Right renal cortex interstitium (tissue), 3 donors: ENCODE results near the gene COMT. TPM values are rescaled to one million over a fixed set of nuclear protein-coding genes. Genes with fewer than 3 reads are reported as not detected.

Experiments used
- DNase-seq, 3 donors: peaks; one replicate each; pipeline ENCODE4 v3.0.0-alpha.2; 2013; ENCODE audit warnings: low read depth in 3 of 3, low spot score in 2 of 3
- polyA plus RNA-seq, 3 donors: library from polyadenylated mRNA; unstranded; fragments of 120-200 nt; gene quantifications; one replicate each; pipeline ENCODE4 v1.2.1, GENCODE V29; 2013; ENCODE audit not compliant: insufficient read length in 3 of 3

The COMT gene
- polyA plus RNA-seq, 3 donors: 88.6 to 126 (median 107) TPM

DNA sequence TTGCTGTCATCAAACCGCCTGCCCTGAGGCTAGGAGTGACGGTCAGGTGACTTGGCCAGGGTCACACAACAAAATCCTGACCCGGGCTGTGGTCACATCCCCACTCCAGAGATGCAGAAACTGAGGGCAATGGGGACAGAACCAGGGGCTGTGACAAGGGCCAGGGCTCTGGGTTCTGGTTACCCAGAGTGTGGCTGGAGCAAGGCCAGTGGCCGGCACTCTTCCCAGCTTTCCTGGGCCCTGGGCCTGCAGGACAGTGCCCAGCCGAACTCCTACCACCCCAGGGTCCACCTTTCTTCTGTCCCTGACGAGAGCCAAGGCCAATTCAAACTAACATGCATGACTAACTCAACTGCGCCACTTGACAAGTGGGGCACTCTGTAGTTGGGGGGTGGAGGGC, 39.2 kb downstream of the COMT start:
- no peak for DNase-seq

DNA sequence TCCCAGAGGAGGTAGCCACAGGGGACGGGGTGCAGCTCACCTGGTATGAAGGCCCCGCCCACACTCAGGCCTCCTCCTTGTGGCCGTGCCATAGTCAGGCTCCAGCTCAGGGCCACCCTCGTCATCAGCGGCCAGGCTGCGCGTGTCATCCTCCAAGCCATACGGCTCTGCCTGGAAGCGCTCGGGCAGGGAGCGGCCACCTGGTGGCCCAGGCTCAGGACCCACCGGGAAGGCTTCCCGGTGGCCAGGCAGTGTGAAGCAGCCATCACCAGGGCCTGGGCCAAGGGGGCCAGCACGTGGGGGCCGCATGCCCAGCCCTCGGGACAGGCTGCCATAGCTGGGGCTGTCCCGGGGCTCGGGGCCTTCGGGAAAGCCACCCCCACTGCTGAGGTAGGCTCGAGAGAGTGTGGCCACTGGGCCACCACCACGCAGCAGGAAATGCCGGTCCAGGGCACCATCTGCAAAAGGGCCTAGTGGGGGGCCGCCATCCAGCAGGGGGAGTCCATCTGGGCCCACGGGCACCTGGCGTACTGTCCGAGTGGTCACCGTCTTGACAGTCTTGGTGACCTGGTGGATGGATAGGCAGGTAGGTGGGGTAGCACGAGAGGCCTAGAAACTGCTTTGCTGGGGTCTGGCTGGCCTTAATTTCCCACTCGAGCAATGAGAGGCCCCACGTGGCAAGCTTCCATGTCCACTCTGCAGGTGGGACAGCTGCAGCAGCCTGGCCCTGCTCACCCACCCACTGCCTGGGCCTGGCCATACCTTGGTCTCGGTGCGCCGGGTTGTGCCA, 39.8 kb downstream of the COMT start:
- DNase-seq: no peak

DNA sequence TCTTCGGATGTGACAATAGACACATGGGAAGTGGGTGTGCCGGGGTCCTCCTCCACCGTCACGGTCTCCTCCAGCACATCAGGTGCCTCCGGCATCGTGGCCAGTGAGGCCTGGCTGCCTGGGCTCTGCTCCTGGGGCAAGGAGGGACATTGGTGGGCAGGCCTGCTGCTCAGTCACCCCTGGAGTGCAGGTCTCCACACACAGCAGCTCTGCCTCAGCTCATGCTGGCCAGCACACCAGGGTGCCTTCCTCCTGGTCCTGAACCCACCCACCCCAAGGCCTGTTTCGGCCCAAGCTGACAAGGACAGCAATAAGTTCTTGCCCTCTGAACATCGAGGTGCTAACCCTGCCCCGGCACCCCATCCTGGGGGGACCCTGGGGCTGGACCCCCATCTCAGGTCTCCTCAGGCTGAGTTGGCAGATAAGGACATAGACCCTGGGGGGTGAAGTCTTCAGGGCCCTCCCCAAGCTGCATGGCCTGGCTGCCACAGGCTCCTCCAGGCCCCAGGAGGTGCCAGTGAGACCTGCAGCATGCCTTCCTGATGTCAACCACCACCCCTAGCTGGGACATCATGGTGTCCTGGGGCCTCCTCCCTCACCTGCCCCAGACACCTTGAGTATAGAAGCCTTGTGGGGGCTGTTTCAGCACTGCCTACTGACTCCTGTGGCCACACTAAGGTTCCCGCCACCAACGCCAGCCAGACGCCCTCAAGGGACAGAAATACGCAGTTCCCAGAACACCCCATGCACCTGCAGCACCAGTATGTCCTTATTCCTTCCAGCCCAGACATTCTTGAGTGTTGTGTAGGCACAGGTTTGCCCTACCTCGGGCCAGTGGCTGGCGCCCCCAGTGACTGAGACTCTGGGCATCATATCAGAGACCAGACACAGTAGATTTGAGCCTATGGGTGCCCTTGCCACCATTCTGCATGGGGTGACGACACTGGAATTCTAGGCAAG, 40.7 kb downstream of the COMT start:
- DNase-seq: no peak

DNA sequence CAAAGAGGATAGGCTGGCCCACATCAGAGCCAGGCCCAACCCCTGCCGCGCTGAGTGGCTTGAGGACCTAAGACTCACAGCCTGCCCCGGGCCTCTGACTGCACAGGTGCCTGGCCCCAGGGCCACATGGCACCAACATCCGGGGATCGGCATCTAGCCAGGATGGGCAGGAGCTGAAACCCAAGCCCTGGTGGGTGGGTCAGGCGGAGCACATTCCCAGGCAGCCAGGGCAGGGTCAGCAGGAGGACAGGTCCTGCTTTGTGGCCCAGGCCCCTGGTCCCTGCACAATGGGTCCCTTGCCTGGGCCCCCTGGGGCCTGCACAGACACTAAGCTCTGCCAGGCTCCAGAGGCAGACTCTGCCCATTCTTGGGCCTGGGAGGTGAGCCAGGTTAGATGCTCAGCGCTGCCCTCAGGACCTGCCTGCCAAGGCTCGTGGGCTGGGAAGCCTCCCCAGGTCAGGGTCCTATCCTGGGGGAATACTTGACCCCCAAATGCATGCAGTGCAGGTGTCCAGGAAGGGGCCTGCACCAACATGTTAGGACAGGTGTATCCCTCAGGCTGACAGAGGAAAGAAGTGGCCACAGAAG, 41.5 kb downstream of the COMT start:
- no peak for DNase-seq

DNA sequence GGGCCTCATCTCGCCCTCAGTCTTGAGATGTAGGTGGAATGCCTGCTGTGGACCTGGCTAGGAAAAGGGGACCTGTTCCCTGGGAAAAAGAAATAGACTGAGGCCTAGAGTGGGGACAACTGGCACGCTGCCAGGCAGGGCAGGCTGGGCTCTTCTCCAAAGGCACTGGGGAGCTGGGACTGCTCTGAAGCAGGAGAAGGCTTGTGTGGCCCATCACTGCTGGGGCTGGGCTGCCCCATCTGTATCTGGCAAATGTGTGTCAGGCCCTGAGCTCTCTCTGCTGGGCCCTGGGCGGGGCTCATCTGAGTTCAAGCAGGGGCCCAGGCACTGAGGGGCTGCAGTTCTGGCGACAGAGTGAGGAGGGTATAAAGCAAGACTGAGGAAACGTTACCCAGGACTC, 42.2 kb downstream of the COMT start:
- no peak for DNase-seq

DNA sequence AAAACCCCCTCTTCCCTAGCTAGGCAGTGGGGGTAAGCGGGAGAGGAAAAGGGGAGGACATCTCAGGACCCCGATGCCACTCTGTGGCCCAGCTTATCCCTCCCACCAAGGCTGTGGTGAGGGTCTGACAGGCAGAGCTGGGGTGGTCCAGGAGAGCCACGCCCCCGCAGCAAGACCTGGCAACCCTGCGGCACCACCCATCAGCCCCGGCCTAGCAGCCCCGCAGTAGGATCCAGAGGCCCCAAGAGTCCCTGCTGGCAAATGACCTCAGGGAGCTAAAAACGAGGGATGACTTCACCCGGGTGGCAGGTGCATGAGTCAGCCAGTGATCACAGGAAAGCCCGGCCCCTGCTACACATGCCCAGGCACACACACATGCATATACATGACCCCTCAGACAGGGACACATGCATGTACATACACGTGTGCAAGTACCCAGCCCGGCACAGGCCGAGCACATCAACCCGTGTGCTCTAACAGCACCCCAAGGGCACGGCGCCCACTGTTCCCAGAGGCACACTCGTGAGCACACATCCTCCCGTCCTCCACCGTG, 42.7 kb downstream of the COMT start:
- no peak for DNase-seq

DNA sequence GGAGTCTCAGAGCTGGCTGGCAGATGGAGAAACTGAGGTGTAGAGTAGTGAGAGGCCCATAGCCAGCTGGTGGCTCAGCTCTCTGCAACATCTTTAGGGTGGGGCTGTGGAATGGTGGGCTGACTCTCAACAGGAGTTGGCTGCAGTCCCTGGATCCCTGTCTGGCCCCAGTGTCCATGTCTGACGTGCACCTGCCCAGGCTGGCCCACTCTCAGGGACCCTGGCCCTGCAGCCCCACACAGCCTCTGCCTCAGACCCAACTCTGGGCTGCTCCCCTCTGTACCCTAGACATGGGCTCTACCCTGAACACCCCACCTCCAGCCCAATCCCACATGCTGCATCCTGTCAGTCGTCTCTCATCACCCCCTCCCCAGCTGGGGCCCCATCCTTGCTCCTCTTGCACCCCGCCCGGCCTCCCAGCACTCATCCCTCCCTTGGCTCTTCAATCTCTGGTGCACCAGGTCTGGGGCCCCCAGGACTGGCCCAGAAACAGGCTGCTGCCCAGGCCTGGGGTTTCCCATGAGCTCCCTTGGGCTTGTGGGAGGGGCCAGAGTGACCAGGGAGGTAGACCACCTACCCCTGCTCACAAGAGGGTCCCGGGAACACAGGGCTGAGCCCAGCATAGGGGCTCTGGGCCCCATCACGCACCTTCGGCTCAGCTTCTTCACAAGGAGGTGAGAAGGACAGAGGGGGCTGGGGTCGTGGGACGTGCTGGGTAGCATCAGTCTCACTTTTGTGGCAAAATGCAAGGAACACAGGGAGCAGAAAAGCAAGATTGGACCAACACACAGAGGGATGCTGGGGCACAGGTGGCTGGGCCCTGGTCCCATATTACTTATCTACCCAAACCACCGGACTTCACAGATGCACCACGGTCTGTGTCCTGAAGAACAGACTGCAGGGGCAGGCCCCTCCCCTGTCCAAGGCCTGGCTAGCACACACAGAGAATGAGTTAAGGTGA, 43.6 kb downstream of the COMT start:
- DNase-seq: no peak

DNA sequence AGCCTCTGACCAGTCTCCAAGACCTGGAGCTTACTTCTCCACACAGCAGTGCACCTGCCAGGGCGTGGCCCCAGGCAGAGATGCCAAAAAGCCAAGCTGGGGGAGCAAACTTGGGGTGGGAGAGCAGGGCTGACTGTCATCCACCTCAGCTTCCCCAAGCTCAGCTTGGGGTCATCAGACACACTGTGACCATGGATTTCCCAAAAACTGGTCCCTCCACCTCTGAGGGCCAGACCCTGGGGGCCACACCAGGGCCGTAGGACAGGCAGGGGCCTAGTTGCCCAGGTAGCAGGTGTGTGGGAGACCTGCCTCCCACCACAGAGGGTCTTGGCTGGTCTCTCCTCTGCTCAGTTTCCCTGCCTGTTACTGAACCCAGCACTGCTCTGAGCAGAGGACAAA, 44.4 kb downstream of the COMT start:
- DNase-seq: no peak

DNA sequence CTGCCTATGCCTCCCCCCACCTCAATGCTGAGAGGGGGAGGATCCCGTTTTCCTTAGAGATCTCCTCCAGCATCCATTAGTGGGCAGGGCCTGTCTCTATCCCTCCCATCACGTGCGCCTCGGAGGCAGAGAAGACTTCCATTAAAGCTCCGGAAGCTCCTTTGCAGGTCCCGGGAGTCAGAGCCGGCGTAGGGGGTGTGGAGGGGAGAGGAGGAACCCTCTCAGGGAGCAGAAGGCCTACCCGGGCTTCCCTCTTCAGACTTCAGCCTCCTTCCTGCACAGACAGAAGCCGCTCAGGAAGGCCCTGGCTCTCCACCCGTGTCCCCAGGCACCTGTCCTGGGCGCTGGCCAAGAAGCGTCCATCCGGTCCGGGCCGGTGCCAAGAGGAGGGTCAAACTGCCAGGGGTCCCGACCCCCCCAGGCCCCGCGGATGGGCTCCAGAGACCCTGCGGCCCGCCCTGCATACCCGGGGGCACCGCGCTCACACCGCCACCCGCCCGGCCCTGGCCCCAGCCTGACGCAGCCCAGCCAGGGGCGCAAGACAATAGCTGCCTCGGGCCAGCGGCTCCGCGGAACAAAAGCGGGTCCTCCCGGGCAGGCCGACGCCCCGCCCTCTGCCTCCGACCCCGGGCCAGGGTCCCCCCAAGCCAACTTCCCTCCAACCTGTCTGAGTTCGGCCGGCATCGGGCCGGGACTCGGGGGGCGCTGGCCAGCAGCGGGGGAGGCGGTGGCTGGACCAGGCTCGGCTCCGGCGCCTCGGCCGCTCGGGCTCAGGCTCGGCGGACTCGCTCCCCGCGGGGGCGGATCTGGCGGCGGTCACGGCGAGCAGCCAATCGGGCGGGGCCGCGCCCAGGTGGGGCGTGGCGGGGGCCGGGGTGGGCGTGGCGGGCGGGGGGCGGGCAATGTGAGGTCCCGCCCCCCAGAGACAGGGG, 45.1 kb downstream of the COMT start:
- peak in 1 of 3 donors; percentile 60 for DNase-seq

DNA sequence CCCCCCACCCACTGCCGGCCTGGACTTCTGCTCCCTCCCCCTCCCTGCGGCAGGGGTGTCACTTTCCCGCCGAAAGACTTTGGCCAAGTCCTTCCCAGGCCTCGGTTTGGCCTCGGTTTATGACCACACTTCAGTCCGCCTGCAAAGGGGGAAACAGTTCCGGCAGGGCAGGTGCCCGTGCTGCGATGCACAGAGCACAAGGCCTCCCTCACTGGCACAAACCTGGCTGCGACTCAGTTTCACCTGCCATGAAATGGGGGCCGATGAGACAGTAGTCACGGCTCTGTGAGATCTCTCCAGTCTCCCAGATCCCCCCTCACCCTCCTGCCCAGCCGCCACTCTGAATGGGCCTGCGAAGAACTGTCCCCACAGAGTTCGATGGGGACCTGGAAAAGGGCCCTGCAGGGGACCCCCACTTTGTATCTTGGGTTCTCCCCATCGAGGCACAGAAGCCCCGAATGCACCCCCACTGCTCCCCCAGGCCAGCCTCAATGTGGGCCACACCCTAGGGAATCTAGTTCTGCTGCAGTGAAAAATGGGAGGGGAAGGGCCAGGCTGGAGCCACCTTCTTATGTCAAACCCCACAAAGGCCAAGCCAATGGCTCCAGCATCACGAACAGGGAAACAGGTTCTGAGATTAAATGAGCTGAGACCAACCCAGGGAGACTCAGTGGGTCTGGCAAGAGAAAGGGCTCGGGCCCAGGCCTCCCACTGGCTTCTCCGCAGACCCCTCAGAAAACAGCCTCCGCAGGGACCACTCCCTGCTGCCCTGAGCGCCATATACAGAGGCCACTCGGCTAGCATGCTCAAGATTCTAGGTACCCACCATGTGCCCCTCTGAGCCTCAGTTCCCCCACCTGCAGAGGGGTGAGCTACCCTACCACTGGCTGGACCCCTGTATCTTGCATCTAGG, 46.1 kb downstream of the COMT start:
- DNase-seq: no peak

DNA sequence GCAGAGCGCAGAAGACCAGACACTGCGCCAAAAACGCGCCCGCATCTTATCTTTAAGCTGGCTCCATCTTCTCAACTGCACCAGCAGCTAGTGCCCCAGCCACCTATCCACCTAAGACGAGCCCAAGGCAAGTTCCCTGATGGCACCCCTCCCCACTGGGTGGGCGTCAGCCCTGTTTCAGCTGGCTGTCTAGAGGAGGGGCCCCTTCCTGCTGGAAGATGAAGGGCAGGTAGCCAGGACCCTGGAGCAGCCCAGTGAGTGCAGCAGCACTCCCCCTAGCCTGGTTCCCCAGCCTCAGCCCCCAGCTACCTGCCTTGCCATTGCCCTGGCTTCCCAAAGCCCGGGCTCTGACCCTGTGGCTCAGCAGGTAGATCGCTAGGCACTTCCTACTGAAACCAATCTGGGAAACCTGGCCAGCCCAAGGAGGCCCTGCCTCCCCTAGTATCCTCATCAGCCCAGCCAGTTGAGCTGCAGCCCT, 46.8 kb downstream of the COMT start:
- DNase-seq: no peak

DNA sequence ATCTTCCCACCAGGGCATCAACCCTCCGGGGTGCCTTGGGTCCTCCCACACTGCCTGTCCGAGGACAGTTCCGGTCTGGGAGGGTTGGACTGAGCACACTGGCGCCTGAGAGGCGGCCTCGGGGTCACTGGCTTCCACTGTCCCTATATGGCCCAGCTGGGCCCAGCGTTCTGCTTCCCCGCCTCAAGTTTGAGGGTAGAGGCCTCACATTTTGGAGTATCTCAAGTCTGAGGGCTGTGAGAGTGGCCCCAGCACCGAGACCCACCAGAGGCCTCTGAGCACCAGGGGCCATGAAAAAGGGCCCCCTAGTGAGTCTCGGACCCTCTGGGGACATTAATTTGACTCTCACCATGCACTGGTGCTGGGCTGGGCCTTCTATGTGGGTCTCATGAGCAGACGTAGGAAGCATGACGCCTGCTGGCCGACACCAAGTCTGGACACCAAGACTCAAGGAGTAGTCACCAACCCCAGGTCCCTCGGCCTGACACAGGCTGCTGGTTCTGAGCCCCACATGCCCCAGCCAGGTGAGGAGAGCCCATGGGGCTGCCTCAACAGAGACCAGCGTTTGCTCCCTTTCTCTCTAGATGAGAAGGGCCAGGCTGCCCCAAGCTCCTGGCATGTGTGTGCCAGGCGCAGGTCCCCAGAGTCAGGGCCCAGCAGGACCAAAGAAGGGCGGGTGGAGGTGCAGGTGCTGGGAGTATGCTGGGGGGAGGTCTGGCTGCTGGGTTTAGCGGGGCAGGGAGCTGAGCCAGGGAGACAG, 47.6 kb downstream of the COMT start:
- no peak for DNase-seq

DNA sequence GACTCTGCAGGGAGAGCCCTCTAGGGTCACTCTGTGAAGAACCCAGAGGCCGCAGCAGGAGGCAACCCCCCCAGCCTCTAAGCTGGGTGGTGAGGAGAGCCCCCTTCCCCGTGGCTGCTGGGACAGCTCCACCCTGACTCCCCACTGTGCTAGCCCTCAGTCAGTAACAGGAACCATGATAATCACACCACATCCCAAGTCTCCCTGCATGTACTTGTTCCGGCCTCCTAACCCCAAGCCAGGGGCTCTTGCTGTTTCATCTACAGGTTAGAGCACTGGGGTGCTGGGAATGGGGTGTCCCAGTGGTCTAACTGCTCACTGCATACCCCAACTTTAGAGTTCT, 48.1 kb downstream of the COMT start:
- no peak for DNase-seq

DNA sequence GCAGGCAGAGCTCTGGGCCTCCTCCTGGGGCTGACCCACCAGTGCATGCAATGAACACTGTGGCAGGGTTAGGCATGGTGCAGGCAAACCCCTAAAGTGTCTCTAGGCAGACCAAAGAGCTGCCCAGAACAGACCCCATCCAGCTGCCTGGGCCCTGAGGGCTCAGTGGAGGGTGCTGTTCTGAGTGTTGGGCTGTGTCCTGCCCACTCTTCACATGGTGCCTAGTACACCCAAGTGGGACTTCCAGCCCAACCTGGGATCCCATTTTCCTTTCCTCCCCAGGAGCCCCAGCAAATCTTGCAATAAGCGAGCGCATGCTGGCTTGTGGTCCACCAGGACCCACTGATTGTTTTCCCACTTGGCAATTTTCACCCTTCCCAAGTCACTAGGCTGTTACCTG, 48.6 kb downstream of the COMT start:
- DNase-seq: no peak

DNA sequence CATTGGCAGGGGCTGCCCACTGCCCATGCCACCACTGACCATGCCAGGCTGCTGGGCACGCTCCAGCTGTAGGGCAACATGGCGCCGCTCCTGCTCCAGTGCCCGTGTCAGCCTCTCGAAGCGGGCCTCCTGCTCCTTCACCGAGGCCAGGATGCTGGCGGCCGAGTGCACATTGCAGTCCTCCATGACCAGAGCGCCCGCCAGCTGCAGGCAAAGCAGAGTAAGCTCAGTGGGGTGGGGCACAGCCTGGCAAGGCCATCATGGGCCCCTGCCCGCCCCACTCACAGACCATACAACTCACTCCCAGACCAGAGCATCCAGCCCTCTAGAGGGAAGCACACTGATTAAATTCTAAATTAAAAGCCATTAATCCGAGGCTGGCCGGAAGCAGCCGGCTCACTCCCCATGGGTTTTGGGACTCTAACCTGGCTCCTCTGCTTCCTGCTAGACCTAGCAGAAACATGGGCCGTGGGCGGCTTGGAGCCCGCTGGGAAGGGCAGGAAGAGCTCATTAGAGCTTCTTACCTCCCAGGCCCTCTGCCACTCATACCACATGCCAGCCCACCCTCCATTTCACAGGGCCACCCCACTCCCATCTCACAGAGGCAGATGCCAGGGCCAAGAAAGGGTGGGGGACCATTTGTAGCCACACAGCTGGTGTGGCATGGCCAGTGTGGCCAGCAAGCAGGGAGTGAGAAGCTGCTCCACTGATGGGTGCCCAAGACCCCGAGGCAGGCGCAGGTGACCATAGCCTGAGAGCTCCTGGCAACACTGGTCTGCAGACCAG, 49.2 kb downstream of the COMT start:
- no peak for DNase-seq

DNA sequence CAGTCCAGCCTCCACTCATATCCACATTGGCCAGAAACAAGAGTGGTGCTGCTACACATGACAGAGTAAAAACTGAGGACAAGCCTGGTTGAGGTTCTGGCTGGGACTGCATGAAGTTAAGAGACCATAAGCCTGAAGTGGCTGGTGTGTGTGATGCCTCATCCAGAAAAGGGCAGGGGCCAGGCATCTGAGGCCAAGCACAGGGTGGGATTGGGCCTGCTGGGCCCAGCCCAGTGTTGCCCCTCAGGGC, 49.7 kb downstream of the COMT start:
- DNase-seq: no peak
